Activated CD4-positive, alpha-beta T cell treated with anti-CD3 and anti-CD28 coated beads for 36 hours (primary cell): ENCODE data around the gene GPR183. TPM values are rescaled to one million over a fixed set of nuclear protein-coding genes. Genes with fewer than 3 reads are reported as not detected.

Experiments
- ATAC-seq: fragments of 200-7000 bp; cut with Tn5 transposase; one replicate; pipeline ENCODE4 v1.10.0; 2021; ENCODE audit warnings: mild to moderate bottlenecking, moderate library complexity
- CTCF ChIA-PET: fragments of 350-600 bp; sonication (Branson Sonifier 250); formaldehyde crosslinking; loops from one replicate; lab custom pipeline; 2021; ENCODE audit warnings: antibody characterized with exemption; lab: Charles Lee
- POLR2A ChIA-PET: fragments of 350-600 bp; sonication (Branson Sonifier 250); formaldehyde crosslinking; loops from one replicate; lab custom pipeline; 2021; ENCODE audit warnings: antibody characterized with exemption, inconsistent platforms; lab: Charles Lee
- DNase-seq: peaks from one replicate; pipeline ENCODE4 v3.0.0-alpha.2; 2020
- H3K27ac Mint-ChIP-seq: one replicate; pipeline ENCODE4 v1.8.0; 2021; ENCODE audit warnings: mixed read lengths
- H3K27me3 Mint-ChIP-seq: one replicate; pipeline ENCODE4 v1.8.0; 2021; ENCODE audit warnings: mixed read lengths
- H3K36me3 Mint-ChIP-seq: one replicate; pipeline ENCODE4 v1.8.0; 2021; ENCODE audit warnings: low read depth, mixed read lengths
- H3K4me1 Mint-ChIP-seq: one replicate; pipeline ENCODE4 v1.8.0; 2021; ENCODE audit warnings: mixed read lengths
- H3K4me3 Mint-ChIP-seq: one replicate; pipeline ENCODE4 v1.8.0; 2021; ENCODE audit warnings: mild to moderate bottlenecking, moderate library complexity, mixed read lengths
- H3K9me3 Mint-ChIP-seq: one replicate; pipeline ENCODE4 v1.8.0; 2021; ENCODE audit warnings: low read depth, mixed read lengths
- intact Hi-C, 2 experiments: fragments of 100-400 bp; cut with DNase I in 1 of 2; cut with micrococcal nuclease in 1 of 2; formaldehyde crosslinking; loops; one replicate each; pipeline versions ENCODE4 v1.14.2 to v1.15.1; 2022 to 2024; cut with DNase I, micrococcal nuclease
- total RNA-seq, 2 experiments: library from RNA; stranded (reverse); gene quantifications; one replicate each; pipeline ENCODE4 v1.2.3, GENCODE V29; 2021

GPR183 gene
- total RNA-seq, 2 experiments from 2014 or later, result 50.3 to 51.9 TPM

GRCh38 chr13:99297331-99297730 is 9.9 kb downstream of the GPR183 start:
- H3K4me3 Mint-ChIP-seq, result peak overlapping the region; percentile 58
- H3K27me3 Mint-ChIP-seq, result no peaks in the 10 kb centered on the region
- H3K27ac Mint-ChIP-seq, result peak overlapping the region; percentile 96
- POLR2A ChIA-PET, result interaction anchor here (0.5 to 2.8 kb wide), 10 partner anchors 10 to 205 kb away, joined by 3 to 19 read pairs (median 5); partner anchors contain the start of gene GPR183
- intact Hi-C loops, result loop anchor here (2.0 to 5.0 kb wide), 4 partner anchors 135 to 725 kb away; partner anchors contain the start of gene TM9SF2 (in 1 of the 2)
- no peaks in the 10 kb centered on the region for H3K9me3 Mint-ChIP-seq
- peaks cover 72% of the 10 kb centered on the region for H3K36me3 Mint-ChIP-seq
- peak; percentile 50 for ATAC-seq
- no peak for DNase-seq
- CTCF ChIA-PET, result interaction anchor here (0.9 to 4.6 kb wide), 17 partner anchors 9 to 143 kb away, joined by 3 to 65 read pairs (median 4); partner anchors contain the start of gene GPR183
- peaks cover 86% of the 10 kb centered on the region for H3K4me1 Mint-ChIP-seq

GRCh38 chr13:99296398-99296797 is 10.8 kb downstream of the GPR183 start:
- Mint-ChIP-seq H3K9me3 (no peaks in the 10 kb centered on the region), H3K4me3 (peak overlapping the region; percentile 58), H3K36me3 (peaks cover 71% of the 10 kb centered on the region), H3K4me1 (peaks cover 86% of the 10 kb centered on the region), H3K27me3 (no peaks in the 10 kb centered on the region), H3K27ac (peak overlapping the region; percentile 96)
- ATAC-seq (peak; percentile 54), DNase-seq (no peak)
- ChIA-PET POLR2A (interaction anchor here (0.6 to 2.8 kb wide), 10 partner anchors 9 to 141 kb away, joined by 3 to 19 read pairs (median 6); partner anchors contain the start of gene GPR183), CTCF (interaction anchor here (0.6 to 4.6 kb wide), 12 partner anchors 8 to 139 kb away, joined by 3 to 65 read pairs (median 4); partner anchors contain the start of gene GPR183)
- intact Hi-C loops, result loop anchor here (1.0 to 5.0 kb wide), 9 partner anchors 8 to 724 kb away; partner anchors contain the start of genes GPR183 (in 1 of the 2) and TM9SF2 (in 1 of the 2)

GRCh38 chr13:99295488-99296252 is 11.5 kb downstream of the GPR183 start:
- H3K36me3 Mint-ChIP-seq, result peaks cover 74% of the 10 kb centered on the region
- H3K4me3 Mint-ChIP-seq, result peak overlapping the region; percentile 62
- no peaks in the 10 kb centered on the region for H3K9me3 Mint-ChIP-seq
- H3K4me1 Mint-ChIP-seq, result peaks cover 89% of the 10 kb centered on the region
- H3K27me3 Mint-ChIP-seq, result no peaks in the 10 kb centered on the region
- CTCF ChIA-PET, result interaction anchor here (0.6 to 4.6 kb wide), 8 partner anchors 10 to 141 kb away, joined by 3 to 65 read pairs (median 4); partner anchors contain the start of gene GPR183
- intact Hi-C loops, result loop anchor here (1.0 to 5.0 kb wide), 11 partner anchors 7 to 723 kb away; partner anchors contain the start of genes GPR183 (in 1 of the 2) and TM9SF2 (in 1 of the 2)
- DNase-seq, result no peak
- POLR2A ChIA-PET, result interaction anchor here (0.9 to 2.8 kb wide), 9 partner anchors 8 to 142 kb away, joined by 3 to 19 read pairs (median 6); partner anchors contain the start of gene GPR183
- ATAC-seq, result no peak
- H3K27ac Mint-ChIP-seq, result peak overlapping the region; percentile 90

- Mint-ChIP-seq H3K4me3 (peak overlapping the region; percentile 62), H3K9me3 (no peaks in the 10 kb centered on the region), H3K4me1 (peaks cover 89% of the 10 kb centered on the region), H3K27me3 (no peaks in the 10 kb centered on the region), H3K36me3 (peaks cover 71% of the 10 kb centered on the region), H3K27ac (peak overlapping the region; percentile 90)
- no peak for DNase-seq
- ChIA-PET POLR2A (no interaction called here), CTCF (interaction anchor here (0.6 to 3.2 kb wide), 8 partner anchors 10 to 318 kb away, joined by 3 to 19 read pairs (median 4); partner anchors contain the start of gene GPR183)
- intact Hi-C loops, result loop anchor here (1.0 to 5.0 kb wide), 4 partner anchors 59 to 723 kb away; partner anchors contain the start of gene TM9SF2 (in 1 of the 2)
- ATAC-seq, result peak; percentile 15
Observed at GRCh38 chr13:99294958-99295357, 12.2 kb downstream of the GPR183 start.

- peaks cover 89% of the 10 kb centered on the region for H3K4me1 Mint-ChIP-seq
- CTCF ChIA-PET, result interaction anchor here (0.6 to 3.2 kb wide), 8 partner anchors 9 to 142 kb away, joined by 3 to 19 read pairs (median 4); no protein-coding TSS in a partner anchor
- H3K4me3 Mint-ChIP-seq, result peak overlapping the region; percentile 10
- H3K9me3 Mint-ChIP-seq, result no peaks in the 10 kb centered on the region
- POLR2A ChIA-PET, result interaction anchor here (0.9 kb wide), 1 partner anchor 142 kb away, joined by 3 read pairs; no protein-coding TSS in a partner anchor
- no peaks in the 10 kb centered on the region for H3K27me3 Mint-ChIP-seq
- DNase-seq (no peak), ATAC-seq (no peak)
- intact Hi-C loops, result no loop called here
- H3K27ac Mint-ChIP-seq, result peak overlapping the region; percentile 82
- H3K36me3 Mint-ChIP-seq, result peaks cover 68% of the 10 kb centered on the region
Observed at GRCh38 chr13:99294198-99294597, 13.0 kb downstream of the GPR183 start.

DNA sequence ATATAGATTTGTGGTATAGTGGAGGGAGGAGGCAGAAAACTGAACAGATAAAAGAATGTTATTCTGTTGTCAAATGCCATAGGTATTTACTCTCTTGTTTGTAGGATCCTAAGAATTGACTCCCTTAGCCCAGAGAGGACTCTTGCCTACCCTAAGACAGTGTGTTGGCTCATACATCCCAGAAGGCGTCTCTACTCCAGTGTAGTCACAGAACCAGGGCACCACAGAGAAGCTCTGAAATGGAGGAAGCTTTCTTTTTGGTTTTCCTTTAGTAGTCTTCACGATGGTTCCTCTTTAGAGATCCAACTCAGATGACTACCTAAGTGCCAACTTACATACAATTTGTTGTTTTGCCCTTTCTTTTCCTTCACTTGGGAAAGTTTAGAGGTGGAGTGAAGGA is 14.0 kb downstream of the GPR183 start:
- CTCF ChIA-PET, result interaction anchor here (0.6 to 3.2 kb wide), 9 partner anchors 12 to 382 kb away, joined by 3 to 19 read pairs (median 4); no protein-coding TSS in a partner anchor
- Mint-ChIP-seq H3K4me3 (no peak overlapping the region), H3K36me3 (peaks cover 70% of the 10 kb centered on the region), H3K27ac (peak overlapping the region; percentile 71), H3K9me3 (no peaks in the 10 kb centered on the region), H3K27me3 (no peaks in the 10 kb centered on the region), H3K4me1 (peaks cover 92% of the 10 kb centered on the region)
- POLR2A ChIA-PET, result no interaction called here
- no peak for DNase-seq
- intact Hi-C loops, result no loop called here
- no peak for ATAC-seq

GRCh38 chr13:99290894-99291293 is 16.3 kb downstream of the GPR183 start:
- ChIA-PET POLR2A (interaction anchor here (0.6 kb wide), 2 partner anchors 90 to 150 kb away, joined by 4 to 7 read pairs; partner anchors contain the start of gene UBAC2), CTCF (interaction anchor here (7.7 kb wide), 1 partner anchor 21 kb away, joined by 49 read pairs; no protein-coding TSS in a partner anchor)
- no peak overlapping the region for H3K4me3 Mint-ChIP-seq
- peaks cover 64% of the 10 kb centered on the region for H3K36me3 Mint-ChIP-seq
- H3K27me3 Mint-ChIP-seq, result no peaks in the 10 kb centered on the region
- peak; percentile 50 for ATAC-seq
- H3K4me1 Mint-ChIP-seq, result peaks cover 93% of the 10 kb centered on the region
- intact Hi-C loops, result no loop called here
- H3K9me3 Mint-ChIP-seq, result no peaks in the 10 kb centered on the region
- H3K27ac Mint-ChIP-seq, result peak overlapping the region; percentile 63
- DNase-seq, result peak; percentile 73

DNA sequence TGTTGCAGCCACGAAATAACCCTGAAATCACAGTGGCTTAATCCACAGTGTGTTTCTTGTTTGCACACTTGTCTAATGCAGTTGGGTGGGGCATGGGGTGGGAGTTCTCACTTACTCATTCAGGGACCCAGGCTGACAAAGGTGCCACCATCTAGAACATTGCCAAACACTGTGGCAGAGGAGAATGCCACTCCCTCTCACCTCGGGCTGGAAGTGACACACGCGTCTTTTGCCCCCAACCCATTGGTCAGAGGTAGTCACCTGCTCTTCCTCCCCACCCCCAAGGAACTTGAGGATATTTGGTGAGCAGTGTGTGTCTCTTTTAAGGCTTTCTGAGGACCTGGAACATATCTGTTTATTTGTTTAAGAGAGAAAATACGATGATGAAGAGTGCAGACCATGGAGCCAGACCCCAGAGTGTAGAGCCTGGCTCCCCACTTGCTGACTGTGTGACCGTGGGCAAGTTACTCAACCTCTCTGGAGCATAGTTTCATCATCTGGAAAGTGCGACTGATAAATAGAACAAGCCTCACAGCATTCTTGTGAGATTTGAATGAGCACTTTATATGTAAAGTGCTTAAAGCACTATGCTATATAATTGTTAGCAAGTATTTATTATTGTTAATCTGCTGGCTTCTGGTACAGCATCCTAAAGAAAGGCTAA is 17.4 kb downstream of the GPR183 start:
- peak overlapping the region; percentile 10 for H3K4me3 Mint-ChIP-seq
- no peaks in the 10 kb centered on the region for H3K27me3 Mint-ChIP-seq
- intact Hi-C loops, result loop anchor here (2.0 kb wide), 2 partner anchors 17 to 35 kb away; partner anchors contain the start of gene GPR183 (in 1 of the 2)
- ChIA-PET POLR2A (interaction anchor here (0.6 kb wide), 1 partner anchor 244 kb away, joined by 3 read pairs; no protein-coding TSS in a partner anchor), CTCF (interaction anchor here (1.7 to 7.7 kb wide), 4 partner anchors 14 to 146 kb away, joined by 5 to 49 read pairs (median 14); no protein-coding TSS in a partner anchor)
- ATAC-seq (peak; percentile 73), DNase-seq (peak; percentile 81)
- peaks cover 92% of the 10 kb centered on the region for H3K4me1 Mint-ChIP-seq
- peak overlapping the region; percentile 90 for H3K27ac Mint-ChIP-seq
- H3K9me3 Mint-ChIP-seq, result no peaks in the 10 kb centered on the region
- H3K36me3 Mint-ChIP-seq, result peaks cover 56% of the 10 kb centered on the region

DNA sequence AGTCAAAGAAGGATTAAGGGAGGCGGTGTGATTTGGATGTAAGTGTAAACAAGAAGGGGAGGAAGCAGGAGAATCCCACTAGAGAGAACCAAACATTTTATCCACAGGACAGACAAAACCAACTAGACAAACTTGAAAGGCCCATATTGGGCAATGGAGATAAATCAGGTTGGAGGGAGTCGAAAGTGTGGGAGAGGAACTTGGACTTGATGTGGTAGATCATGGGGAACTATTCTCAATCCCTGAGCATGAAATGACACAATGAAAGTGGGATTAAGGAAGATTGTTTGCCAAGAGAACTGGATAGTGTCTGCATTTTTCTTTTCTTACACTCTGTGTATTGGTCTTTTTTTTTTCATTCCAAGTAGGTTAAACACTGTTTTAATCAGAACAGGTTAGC is 17.9 kb downstream of the GPR183 start:
- CTCF ChIA-PET, result interaction anchor here (1.0 to 7.7 kb wide), 9 partner anchors 9 to 146 kb away, joined by 3 to 49 read pairs (median 7); no protein-coding TSS in a partner anchor
- intact Hi-C loops, result loop anchor here (2.0 kb wide), 2 partner anchors 18 to 36 kb away; partner anchors contain the start of gene GPR183 (in 1 of the 2)

GRCh38 chr13:99288089-99288488 is 19.1 kb downstream of the GPR183 start:
- ChIA-PET CTCF (interaction anchor here (0.8 to 7.7 kb wide), 11 partner anchors 8 to 148 kb away, joined by 3 to 49 read pairs (median 7); partner anchors contain the start of gene GPR183), POLR2A (interaction anchor here (0.6 to 1.6 kb wide), 9 partner anchors 8 to 137 kb away, joined by 3 to 10 read pairs (median 3); no protein-coding TSS in a partner anchor)
- Mint-ChIP-seq H3K4me3 (no peak overlapping the region), H3K27me3 (no peaks in the 10 kb centered on the region), H3K36me3 (peaks cover 43% of the 10 kb centered on the region), H3K4me1 (peaks cover 91% of the 10 kb centered on the region), H3K9me3 (no peaks in the 10 kb centered on the region), H3K27ac (peak overlapping the region; percentile 90)
- ATAC-seq (peak; percentile 79), DNase-seq (peak; percentile 87)
- intact Hi-C loops, result loop anchor here (1.0 to 2.0 kb wide), 4 partner anchors 8 to 37 kb away; partner anchors contain the start of gene GPR183 (in 1 of the 2)

More for the DNA sequence above, 17.9 kb downstream of the GPR183 start:
- Mint-ChIP-seq H3K27ac (peak overlapping the region; percentile 90), H3K4me1 (peaks cover 94% of the 10 kb centered on the region), H3K9me3 (no peaks in the 10 kb centered on the region), H3K36me3 (peaks cover 54% of the 10 kb centered on the region), H3K27me3 (no peaks in the 10 kb centered on the region), H3K4me3 (no peak overlapping the region)
- DNase-seq, result no peak
- no peak for ATAC-seq
- POLR2A ChIA-PET, result interaction anchor here (0.6 to 1.6 kb wide), 3 partner anchors 9 to 243 kb away, joined by 3 to 10 read pairs (median 4); no protein-coding TSS in a partner anchor
